Amniotic epithelial cell (primary cell): ENCODE measurements around the gene AKAP17A.
"Not testable (repeated sequence)": the region's sequence is repeated elsewhere in the genome, so short reads cannot be mapped to it uniquely, and the experiment has no call there.

Experiments
- DNase-seq: peaks from one replicate; pipeline ENCODE4 v3.0.0-alpha.2; 2010; ENCODE audit warnings: low read depth

Gene AKAP17A

DNA sequence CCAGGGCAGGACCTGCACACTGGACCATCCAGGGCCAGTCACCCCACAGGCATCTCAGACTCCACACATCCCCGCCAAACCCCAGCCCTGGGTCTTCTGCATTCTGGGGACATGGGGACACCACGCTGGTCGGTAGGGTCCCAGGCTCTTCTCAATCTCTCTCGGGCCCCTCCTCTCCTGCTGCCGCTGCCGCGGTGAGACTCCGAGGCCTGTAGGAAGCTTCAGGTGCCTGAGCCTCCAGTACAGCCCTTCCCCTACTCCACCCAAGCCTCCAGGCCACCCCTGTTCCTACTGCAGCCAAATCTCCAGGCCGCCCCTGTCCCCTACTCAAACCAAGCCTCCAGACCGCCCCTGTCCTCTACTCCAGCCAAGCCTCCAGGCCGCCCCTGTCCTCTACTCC is 17.9 kb downstream of the AKAP17A start:
- no peak for DNase-seq

DNA sequence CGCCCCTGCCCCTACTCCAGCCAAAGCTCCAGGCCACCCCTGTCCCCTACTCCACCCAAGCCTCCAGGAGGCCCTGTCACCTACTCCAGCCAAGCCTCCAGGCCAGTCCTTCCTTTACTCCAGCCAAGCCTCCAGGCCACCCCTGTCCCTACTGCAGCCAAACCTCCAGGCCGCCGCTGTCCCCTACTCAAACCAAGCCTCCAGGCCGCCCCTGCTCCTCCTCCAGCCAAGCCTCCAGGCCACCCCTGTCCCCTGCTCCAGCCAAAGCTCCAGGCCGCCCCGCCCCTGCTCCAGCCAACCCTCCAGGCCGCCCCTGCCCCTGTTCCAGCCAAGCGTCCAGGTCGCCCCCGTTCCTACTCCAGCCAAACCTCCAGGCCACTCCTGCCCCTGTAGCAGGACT is 18.4 kb downstream of the AKAP17A start:
- no peak for DNase-seq

DNA sequence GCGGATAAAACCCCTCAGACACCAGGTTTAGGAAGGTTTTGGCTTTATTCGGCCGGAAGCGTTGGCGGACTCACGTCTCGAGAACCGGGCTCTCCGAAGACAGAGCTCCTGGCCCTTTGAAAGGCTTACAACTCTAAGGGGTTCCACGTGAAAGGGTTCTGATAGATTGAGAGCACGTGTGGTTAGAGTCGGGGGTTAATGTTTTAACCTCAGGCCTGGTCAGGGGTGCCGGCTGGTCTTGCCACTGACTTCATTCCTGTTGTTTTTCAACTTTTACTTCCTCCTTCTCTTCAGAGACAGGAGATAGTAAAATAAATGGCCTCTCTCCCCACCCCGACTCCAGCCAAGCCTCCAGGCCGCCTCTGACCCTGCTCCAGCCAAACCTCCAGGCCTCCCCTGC is 18.8 kb downstream of the AKAP17A start:
- no peak for DNase-seq

DNA sequence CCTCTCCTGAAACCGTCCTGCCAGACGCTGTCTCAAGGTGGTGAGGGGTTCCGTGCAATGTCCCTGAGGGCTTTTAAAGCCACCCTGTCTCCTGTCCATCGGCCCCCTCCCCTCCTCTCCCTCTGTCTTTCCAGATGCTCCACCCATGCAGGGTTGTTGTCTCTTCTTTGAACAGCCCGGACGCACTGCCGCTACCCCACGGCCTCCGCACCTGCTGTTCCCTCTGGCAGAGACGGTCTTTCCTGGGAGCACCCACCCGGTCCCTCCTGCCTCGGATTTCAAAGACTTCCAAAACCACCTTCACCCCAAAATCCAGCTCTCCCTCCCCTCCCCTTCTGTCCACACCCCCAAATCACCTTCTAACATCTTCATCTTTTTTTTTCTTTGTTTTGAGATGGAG is 19.3 kb downstream of the AKAP17A start:
- no peak for DNase-seq

DNA sequence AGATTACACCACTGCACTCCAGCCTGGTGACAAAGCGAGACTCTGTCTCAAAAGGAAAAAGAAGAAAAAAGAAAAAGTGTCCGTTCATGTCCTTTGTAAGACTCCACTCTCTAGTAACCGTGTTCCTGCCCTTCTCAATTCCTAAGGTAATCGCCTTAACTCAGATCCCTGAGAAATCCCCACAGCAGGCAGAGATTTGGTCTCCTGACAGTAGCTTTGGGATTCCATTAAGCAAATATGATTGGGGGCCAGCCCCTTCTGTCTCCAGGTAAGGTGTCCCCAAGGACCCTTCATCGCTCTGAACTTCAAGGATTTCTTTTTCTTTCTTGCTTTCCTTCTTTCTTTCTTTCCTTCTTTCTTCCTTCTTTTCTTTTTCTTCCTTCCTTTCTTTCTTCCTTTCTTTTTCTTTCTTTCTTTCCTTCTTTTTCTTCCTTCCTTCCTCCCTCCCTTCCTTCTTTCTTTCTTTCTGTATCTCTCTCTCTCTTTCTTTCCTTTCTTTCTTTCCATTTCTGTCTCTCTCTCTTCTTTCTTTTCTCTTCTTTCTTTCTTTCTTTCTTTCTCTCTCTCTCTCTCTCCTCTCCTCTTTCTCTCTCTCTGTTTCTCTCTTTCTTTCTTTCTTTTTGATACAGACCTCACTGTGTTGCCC is 21.4 kb downstream of the AKAP17A start:
- DNase-seq: no peak

DNA sequence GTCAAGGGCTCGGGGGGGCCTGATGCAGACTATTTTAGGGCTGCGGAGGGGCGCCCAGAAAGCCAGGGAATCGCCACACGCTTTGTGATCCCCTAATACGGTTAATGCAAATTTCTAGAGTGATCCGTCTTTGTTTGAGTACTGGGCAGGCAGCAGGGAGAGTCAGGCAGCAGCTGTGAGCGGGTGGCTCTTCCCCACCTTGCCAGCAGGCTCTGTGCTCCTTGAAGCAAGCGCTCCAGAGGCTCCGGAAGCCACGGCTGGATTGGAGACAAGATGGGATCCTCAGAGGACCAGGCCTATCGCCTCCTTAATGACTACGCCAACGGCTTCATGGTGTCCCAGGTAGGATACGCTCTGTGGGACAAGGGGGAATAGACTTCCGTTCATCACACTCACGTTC is 23.5 kb downstream of the AKAP17A start, which contains the start of gene ASMT:
ASMT (plus strand) TSS at position 133 of the 400 bp plus-strand sequence; CDS start at position 274, 141 bp downstream.
- DNase-seq: no peak

DNA sequence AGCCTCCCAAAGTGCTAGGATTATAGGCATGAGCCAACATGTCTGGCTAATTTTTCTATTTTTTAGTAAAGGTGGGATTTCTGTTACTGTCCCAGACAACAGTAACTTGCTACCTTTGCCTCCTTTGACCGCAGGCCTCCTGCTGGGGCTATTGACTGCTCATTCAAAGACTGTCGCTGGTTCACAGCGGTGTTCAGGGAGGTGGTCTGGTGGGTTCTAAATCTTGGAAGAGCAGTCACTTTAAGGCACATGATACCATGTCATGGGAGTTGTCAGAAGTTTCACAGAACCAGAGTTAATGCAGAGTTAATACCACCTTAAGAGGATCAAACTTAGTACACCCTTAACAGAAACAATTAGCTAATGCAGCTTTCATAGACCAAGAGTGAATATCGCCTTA is 27.3 kb downstream of the AKAP17A start:
- DNase-seq: no peak

DNA sequence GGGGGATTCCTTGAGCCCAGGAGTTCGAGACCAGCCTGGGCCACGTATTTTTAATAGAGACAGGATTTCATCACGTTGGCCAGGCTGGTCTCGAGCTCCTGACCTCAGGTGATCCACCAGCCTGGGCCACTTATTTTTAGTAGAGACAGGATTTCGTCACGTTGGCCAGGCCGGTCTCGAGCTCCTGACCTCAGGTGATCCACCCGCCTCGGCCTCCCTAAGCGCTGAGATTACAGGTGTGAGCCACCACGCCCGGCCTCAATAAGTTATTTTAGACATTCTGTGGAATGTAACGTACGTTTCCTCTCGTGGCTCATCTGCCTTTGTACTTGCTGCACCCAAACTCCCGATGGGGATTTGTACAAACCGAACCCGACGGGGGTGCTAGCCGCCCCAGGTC is 32.3 kb downstream of the AKAP17A start:
- no peak for DNase-seq

DNA sequence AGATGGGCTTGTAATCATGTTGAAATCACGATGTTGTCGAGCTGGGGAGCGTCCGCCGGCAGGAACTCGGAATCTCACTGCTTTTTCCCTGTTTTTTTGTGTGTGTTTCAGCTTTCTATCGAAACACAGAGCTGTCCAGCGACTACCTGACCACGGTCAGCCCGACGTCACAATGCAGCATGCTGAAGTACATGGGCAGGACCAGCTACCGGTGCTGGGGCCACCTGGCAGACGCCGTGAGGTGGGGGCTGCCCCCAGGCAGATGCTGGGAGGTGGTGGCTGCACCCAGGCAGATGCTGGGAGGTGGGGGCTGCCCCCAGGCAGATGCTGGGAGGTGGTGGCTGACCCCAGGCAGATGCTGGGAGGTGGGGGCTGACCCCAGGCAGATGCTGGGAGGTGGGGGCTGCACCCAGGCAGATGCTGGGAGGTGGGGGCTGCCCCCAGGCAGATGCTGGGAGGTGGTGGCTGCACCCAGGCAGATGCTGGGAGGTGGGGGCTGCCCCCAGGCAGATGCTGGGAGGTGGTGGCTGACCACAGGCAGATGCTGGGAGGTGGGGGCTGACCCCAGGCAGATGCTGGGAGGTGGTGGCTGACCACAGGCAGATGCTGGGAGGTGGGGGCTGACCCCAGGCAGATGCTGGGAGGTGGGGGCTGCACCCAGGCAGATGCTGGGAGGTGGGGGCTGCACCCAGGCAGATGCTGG is 32.9 kb downstream of the AKAP17A start:
- DNase-seq: not testable (repeated sequence)

DNA sequence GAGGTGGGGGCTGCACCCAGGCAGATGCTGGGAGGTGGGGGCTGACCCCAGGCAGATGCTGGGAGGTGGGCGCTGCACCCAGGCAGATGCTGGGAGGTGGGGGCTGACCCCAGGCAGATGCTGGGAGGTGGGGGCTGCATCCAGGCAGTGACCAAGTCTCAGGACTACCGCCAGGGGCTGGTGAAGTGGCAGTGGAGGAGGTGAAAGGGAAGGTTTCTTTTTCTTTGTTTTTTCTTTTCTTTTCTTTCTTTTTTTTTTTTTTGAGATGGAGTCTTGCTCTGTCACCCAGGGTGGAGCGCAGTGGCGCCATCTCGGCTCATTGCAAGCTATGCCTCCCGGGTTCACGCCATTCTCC is 33.4 kb downstream of the AKAP17A start:
- DNase-seq: not testable (repeated sequence)

DNA sequence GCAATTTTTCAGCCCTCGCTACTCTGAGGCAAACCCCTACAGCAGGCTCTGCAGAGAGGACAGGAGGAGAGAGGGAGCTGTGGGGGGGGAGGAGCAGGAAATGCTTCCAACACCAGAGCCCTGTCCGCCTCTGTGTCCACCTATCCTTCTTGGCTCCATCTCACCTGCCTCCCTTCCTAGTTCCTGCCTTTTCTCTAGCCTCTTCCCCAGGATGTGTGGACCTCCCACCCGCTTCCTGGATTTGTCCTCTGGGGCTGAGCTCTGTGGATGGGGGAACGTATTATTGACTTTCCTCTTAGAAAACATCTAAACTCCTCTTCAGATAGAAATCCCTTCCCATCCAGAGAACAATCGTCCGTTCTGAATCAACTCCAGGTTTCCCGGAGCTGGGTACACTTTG is 37.8 kb downstream of the AKAP17A start:
- DNase-seq: no peak

DNA sequence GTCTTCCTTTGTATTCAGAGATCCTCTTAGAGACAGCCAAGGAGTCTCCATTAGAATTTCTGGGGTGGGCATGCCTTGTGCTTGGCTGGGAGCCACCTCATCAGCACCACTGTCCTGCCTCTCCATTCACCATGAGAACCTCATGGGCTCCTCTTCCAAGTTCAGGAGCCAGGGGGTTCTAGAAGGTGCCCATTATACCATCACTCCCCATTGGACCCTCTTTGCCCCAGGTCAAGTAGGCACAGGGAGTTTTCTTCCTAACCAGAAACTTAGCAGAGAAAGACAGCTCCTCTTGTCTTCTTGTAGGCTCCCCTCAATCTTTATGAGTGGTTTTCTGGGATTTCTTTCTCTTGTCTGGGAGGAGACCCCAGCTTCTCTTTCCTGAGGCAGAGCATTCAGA is 54.6 kb downstream of the AKAP17A start:
- no peak for DNase-seq

DNA sequence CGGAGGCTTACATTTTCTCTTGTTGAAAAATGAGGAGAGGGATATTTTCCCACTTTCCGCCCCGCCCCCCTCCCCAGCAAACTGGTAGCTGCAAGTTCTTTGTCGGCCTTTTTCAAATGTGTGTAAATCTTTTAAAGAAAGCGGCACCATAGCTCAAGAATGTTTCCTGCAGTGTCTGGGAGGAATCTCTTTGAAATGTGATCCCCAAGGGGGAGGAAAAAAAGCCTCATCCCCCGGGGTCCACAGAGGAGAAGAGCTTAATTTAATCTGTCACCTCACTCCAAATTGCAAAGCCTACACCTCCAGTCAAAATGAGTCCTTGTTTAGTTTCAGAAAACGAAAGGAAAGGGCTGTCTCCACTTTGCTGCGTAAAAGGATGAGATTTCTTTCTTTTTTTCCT is 58.2 kb downstream of the AKAP17A start:
- DNase-seq: no peak
